ENCODE results near the gene RAD51B.
"Not testable (repeated sequence)": the region's sequence is repeated elsewhere in the genome, so short reads cannot be mapped to it uniquely, and the experiment has no call there.

RAD51B gene

GRCh38 chr14:68423686-68424085, 604.1 kb downstream of the RAD51B start:
- DNase-seq: no peak
- in situ Hi-C loops (cut with MboI; ENCODE audit: low pct_unique_long_range_greater_than_20kb, low sequenced_read_pairs): no loop called here

DNA sequence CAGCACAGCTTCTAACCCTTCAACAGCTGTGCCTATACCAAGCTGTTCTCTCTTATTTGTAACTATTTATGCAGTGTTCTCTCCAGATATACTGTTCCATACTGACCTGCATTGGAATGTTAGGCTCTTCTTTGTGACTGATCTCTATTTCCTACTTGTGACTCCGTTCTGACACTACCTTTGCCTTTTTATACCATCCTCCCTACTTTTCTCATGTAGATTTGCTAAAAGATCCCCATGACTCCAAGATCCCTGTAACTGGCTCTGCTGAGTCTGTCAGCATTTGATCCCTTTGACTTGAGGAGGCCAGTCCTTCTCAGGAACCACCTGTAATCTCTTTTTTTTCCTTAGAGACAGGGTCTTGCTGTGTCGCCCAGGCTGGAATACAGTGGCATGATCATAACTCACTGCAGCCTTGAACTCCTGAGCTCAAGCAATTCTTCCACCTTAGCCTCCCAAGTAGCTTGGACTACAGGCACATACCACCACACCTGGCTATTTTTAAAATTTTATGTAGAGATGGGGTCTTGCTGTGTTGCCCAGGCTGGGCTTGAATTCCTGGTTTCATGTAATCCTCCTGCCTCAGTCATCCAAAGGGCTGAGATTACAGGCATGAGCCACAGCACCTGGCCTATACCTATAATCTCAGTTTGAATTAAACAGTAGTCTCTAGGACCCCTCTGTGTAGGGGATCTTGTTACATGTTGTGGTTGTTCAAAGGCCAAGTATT, 605.0 kb downstream of the RAD51B start:
- in situ Hi-C loops (cut with MboI; ENCODE audit: low pct_unique_long_range_greater_than_20kb, low sequenced_read_pairs): no loop called here
- DNase-seq: no peak

GRCh38 chr14:68426661-68427549, 607.3 kb downstream of the RAD51B start:
- no peak for DNase-seq
- in situ Hi-C loops (cut with MboI; ENCODE audit: low pct_unique_long_range_greater_than_20kb, low sequenced_read_pairs): no loop called here

DNA sequence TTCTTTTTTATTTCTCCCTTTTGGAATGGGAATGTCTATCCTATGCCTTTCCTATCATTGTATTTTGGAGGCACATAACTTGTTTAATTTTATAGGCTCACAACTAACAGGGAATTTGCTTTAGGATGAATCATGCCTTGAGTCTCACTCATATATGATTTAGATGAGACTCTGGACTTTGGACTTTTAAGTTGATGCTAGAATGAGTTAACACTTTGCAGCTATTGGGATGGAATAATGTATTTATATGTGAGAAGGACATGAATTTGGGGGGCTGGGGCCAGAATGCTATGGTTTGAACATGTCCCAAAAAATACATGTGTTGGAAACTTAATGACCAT, 607.9 kb downstream of the RAD51B start:
- no peak for DNase-seq
- in situ Hi-C loops (cut with MboI; ENCODE audit: low pct_unique_long_range_greater_than_20kb, low sequenced_read_pairs): no loop called here

GRCh38 chr14:68428900-68429299, 609.3 kb downstream of the RAD51B start:
- DNase-seq; in situ Hi-C loops (cut with MboI; ENCODE audit: low pct_unique_long_range_greater_than_20kb, low sequenced_read_pairs): not testable (repeated sequence)

DNA sequence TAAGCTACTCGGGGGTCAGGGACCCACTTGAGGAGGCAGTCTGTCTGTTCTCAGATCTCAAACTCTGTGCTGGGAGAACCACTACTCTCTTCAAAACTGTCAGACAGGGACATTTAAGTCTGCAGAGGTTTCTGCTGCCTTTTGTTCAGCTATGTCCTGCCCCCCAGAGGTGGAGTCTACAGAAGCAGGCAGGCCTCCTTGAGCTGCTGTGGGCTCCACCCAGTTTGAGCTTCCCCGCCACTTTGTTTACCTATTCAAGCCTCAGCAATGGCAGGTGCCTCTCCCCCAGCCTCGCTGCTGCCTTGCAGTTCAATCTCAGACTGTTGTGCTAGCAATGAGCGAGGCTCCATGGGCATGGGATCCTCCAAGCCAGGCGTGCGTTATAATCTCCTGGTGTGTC, 614.6 kb downstream of the RAD51B start:
- DNase-seq; in situ Hi-C loops (cut with MboI; ENCODE audit: low pct_unique_long_range_greater_than_20kb, low sequenced_read_pairs): not testable (repeated sequence)

GRCh38 chr14:68435631-68436030, 616.1 kb downstream of the RAD51B start:
- in situ Hi-C loops (cut with MboI; ENCODE audit: low pct_unique_long_range_greater_than_20kb, low sequenced_read_pairs); DNase-seq: not testable (repeated sequence)

- in situ Hi-C loops (cut with MboI; ENCODE audit: low pct_unique_long_range_greater_than_20kb, low sequenced_read_pairs): no loop called here
- DNase-seq: no peak
These were observed 620.1 kb downstream of the RAD51B start for GRCh38 chr14:68439676-68440075.

DNA sequence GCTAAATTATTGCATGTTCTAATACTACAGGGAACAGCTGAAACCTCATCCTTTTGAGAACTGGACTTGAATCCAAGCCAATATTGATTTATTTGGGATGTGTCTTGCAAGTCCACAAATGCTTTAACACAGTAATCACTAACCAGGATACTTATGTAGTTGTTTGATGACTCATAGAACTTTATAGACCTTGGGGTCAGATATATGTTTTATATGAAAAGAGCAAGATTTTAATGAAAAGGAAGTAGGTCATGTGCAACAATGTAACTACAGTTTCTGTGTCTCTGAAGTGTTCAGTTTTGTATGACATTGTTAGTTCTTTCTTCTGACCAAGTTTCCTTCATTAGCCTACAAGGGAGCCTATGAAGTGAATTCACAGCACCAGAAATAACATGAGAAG, 621.2 kb downstream of the RAD51B start:
- in situ Hi-C loops (cut with MboI; ENCODE audit: low pct_unique_long_range_greater_than_20kb, low sequenced_read_pairs): no loop called here

DNA sequence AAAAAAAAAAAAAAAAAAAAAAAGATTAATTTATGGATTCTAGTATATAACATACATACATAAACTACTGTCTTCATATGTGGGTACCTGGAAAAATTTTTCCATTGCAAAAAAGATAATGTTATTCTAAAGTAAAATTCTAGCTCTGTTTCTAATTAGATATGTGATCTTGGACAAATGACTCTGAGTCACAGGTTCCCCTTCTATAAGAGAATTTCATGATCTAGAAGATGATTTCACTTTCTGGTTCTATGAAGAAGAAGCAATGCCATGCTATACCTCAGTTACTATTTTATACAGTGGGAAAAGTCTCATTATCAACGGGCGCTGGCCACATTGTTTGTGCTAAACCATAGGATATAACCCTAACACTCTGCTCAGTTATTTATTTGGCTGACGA, 622.0 kb downstream of the RAD51B start:
- in situ Hi-C loops (cut with MboI; ENCODE audit: low pct_unique_long_range_greater_than_20kb, low sequenced_read_pairs): no loop called here
- no peak for DNase-seq

More for the DNA sequence above, 621.2 kb downstream of the RAD51B start:
- no peak for DNase-seq

GRCh38 chr14:68442828-68443629, 623.5 kb downstream of the RAD51B start:
- no peak for DNase-seq
- in situ Hi-C loops (cut with MboI; ENCODE audit: low pct_unique_long_range_greater_than_20kb, low sequenced_read_pairs): no loop called here

GRCh38 chr14:68444449-68445168, 625.0 kb downstream of the RAD51B start:
- DNase-seq: peak; percentile 6
- in situ Hi-C loops (cut with MboI; ENCODE audit: low pct_unique_long_range_greater_than_20kb, low sequenced_read_pairs): no loop called here

DNA sequence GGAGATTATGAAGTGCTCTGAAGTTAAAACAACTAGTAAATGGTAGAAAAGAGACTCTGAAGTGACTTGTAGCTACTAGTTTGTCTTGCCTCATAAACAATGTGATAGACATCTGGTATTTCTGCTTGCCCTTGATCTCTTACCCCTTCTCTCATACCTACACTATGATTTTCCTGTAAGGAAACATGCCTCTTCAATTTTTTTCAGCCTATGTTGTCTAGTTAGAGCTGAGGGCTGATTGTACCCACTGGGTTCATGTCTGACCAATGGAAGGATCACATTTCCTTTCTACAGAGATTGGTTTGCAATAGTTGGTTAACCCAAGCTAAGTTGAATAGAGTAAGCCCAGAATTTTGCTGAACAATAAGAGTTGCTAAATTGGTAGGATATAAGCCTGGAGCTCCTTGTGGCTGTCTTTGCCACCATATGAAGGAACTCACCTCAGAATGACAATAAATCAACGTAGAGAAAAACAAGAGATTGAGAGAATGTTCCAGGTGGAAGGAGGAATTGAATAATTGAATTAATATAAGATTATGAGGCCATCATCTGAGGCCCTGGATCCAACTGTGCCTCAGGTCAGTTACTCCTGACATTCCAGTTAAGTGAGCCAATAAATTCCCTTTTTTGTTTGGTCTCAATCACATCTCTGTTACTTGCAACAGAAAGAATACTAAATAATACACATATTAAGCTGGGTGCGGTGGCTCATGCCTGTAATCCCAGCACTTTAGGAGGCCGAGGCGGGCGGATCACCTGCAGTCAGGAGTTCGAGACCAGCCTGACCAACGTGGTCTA, 626.9 kb downstream of the RAD51B start:
- DNase-seq: no peak

DNA sequence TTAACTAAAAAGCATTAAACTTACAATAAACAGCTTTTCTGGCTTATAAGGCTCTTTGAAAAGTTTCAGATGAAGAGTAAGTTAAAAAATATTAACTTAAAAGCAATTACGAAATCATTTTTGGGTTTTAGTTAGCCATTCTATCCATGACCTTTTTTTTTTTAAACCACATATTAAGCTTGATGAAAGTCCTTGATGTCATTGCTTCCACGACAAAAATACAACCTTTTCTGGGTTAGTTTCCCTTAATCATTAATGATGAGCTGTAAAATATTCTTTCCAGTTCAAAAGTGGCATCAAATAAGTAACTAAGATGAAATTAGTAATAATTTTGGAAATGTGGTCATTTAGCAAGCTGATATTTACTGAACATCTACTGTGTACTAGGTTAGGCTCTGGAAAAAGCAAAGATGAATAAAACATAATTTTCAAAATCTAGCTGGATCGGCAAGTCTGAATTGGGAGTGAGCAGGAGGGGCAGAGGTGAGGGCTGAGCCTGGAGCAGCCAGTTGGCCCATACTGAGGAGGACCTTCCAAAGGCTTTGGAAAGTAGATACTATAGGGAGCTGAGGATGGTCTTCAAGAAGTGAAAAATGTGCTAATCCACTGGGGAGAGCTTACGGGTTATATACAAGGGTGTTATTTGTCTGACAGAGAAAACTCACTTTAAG, 628.1 kb downstream of the RAD51B start:
- in situ Hi-C loops (cut with MboI; ENCODE audit: low pct_unique_long_range_greater_than_20kb, low sequenced_read_pairs): no loop called here
- DNase-seq: no peak

More for the DNA sequence above, 626.9 kb downstream of the RAD51B start:
- in situ Hi-C loops (cut with MboI; ENCODE audit: low pct_unique_long_range_greater_than_20kb, low sequenced_read_pairs): no loop called here

DNA sequence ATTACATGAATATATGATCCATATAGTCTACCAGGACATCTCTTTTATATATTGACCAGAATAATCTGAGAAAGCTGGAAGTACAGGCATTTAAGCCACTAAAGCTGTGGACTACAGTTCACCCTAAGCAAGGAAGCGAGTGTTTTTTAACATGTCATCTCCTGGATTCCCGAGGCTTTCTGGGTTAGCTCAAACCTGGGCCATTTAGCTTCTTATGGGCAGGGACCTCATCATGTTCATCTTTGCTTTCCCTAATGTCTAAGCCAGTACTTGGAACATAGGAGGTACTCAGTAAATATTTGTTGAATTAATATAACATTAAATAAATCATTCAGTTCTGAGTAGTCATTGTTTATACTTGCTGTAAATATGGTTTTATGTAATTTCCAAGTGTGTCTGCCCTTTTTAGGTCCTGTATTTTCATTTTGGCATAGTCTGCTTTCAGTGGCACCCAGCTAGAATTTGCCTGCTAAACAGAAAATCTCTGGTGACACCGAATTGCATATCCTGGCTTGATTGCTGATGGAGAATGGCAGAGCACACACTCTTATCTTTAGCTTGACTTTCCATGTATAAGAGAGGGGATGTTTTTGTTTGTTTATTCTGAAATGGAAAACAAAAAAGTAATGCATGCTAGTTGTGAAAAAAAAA, 628.8 kb downstream of the RAD51B start:
- in situ Hi-C loops (cut with MboI; ENCODE audit: low pct_unique_long_range_greater_than_20kb, low sequenced_read_pairs): no loop called here

GRCh38 chr14:68449561-68450181, 630.1 kb downstream of the RAD51B start:
- no peak for DNase-seq
- in situ Hi-C loops (cut with MboI; ENCODE audit: low pct_unique_long_range_greater_than_20kb, low sequenced_read_pairs): no loop called here

More for the DNA sequence above, 628.8 kb downstream of the RAD51B start:
- DNase-seq: no peak
